Fibroblast of lung (primary cell): ENCODE results near the gene NHSL2. TPM values are rescaled to one million over a fixed set of nuclear protein-coding genes. Genes with fewer than 3 reads are reported as not detected.

Source experiments
- DNase-seq, 2 donors: peaks; one replicate each; pipeline versions ENCODE4 v3.0.0 to v3.0.0-alpha.2; 2010; ENCODE audit warnings: low read depth in 2 of 2
- H2AFZ ChIP-seq: 2 replicates; pipeline ENCODE4 v1.5.1; 2012; ENCODE audit warnings: low read length, control low read depth, inconsistent platforms
- H3K27ac ChIP-seq: 2 replicates; pipeline ENCODE4 v1.5.1; 2011; ENCODE audit warnings: low read length, control low read depth; ENCODE audit not compliant: insufficient read depth
- H3K27me3 ChIP-seq: 2 replicates; pipeline ENCODE4 v1.5.1; 2011; ENCODE audit warnings: mild to moderate bottlenecking, low read length; ENCODE audit not compliant: control insufficient read depth, insufficient read depth
- H3K36me3 ChIP-seq: 2 replicates; pipeline ENCODE4 v1.5.1; 2011; ENCODE audit warnings: low read length; ENCODE audit not compliant: control insufficient read depth, insufficient read depth
- H3K4me1 ChIP-seq: 2 replicates; pipeline ENCODE4 v1.5.1; 2011; ENCODE audit warnings: low read length; ENCODE audit not compliant: control insufficient read depth, insufficient read depth; ENCODE audit errors: extremely low read depth
- H3K4me2 ChIP-seq: 2 replicates; pipeline ENCODE4 v1.5.1; 2011; ENCODE audit warnings: low read length, control low read depth; ENCODE audit not compliant: insufficient read depth; ENCODE audit errors: extremely low read depth
- H3K4me3 ChIP-seq, 4 experiments: fragments of 200-600 bp in 1 of 4; sonication (generic) in 1 of 4; replicated peaks in 1 of 4; 2 replicates each; pipeline ENCODE4 v1.5.1; 2011 to 2016; ENCODE audit warnings: low read length in 4 of 4, low read depth in 3 of 4, mild to moderate bottlenecking in 3 of 4, control low read depth in 2 of 4, inconsistent platforms in 1 of 4, mixed read lengths in 1 of 4; ENCODE audit not compliant: insufficient read depth in 1 of 4; ENCODE audit errors: control extremely low read depth in 1 of 4
- H3K79me2 ChIP-seq: 2 replicates; pipeline ENCODE4 v1.5.1; 2012; ENCODE audit warnings: mild to moderate bottlenecking, low read length, inconsistent platforms; ENCODE audit not compliant: control insufficient read depth, insufficient read depth
- H3K9ac ChIP-seq: 2 replicates; pipeline ENCODE4 v1.5.1; 2011; ENCODE audit warnings: mild to moderate bottlenecking, low read length, control low read depth; ENCODE audit not compliant: insufficient read depth
- H3K9me3 ChIP-seq: 2 replicates; pipeline ENCODE4 v1.5.1; 2012; ENCODE audit warnings: low read depth, low read length; ENCODE audit not compliant: control insufficient read depth, insufficient read depth
- H4K20me1 ChIP-seq: 2 replicates; pipeline ENCODE4 v1.5.1; 2011; ENCODE audit warnings: low read length; ENCODE audit not compliant: control insufficient read depth, insufficient read depth; ENCODE audit errors: extremely low read depth
- CTCF ChIP-seq, 2 donors: IDR thresholded peaks in 1 of 2; conservative IDR thresholded peaks in 1 of 2; 1 replicate in 1 of 2; 2 replicates in 1 of 2; pipeline ENCODE4 v1.5.1; 2011 to 2012; ENCODE audit warnings: low read length in 2 of 2, control low read depth in 1 of 2, inconsistent platforms in 1 of 2, low read depth in 1 of 2, mild to moderate bottlenecking in 1 of 2
- EZH2 ChIP-seq: IDR thresholded peaks from 2 replicates; pipeline ENCODE4 v1.5.1; 2012; ENCODE audit warnings: low read length, control low read depth, mild to moderate bottlenecking; ENCODE audit errors: missing control alignments
- polyA plus RNA-seq, 2 donors: library from polyadenylated mRNA; depleted of rRNA in 1 of 2; stranded (reverse) in 1 of 2; unstranded in 1 of 2; fragments of >200 nt; gene quantifications; 2 replicates each; pipeline ENCODE4 v1.2.1, GENCODE V29; 2011 to 2012; ENCODE audit warnings: missing spikeins in 1 of 2
- total RNA-seq: library from RNA; depleted of rRNA; stranded (reverse); fragments of >200 nt; gene quantifications from 2 replicates; pipeline ENCODE4 v1.2.1, GENCODE V29; 2014

The NHSL2 gene
- total and polyA plus RNA-seq, 2 donors (not counting 1 experiment from before 2014, with no cell fraction given): 4.3 to 9.7 TPM

GRCh38 chrX:72097098-72097497 is 186.5 kb downstream of the NHSL2 start:
- H3K4me3 ChIP-seq: no peak overlapping the region
- H2AFZ ChIP-seq: no peak overlapping the region
- no peaks in the 10 kb centered on the region for H3K79me2 ChIP-seq
- H3K9ac ChIP-seq: no peak overlapping the region
- no peaks in the 10 kb centered on the region for H4K20me1 ChIP-seq
- DNase-seq: no peak
- no peak overlapping the region for H3K4me2 ChIP-seq
- H3K9me3 ChIP-seq: no peaks in the 10 kb centered on the region
- no peaks in the 10 kb centered on the region for H3K36me3 ChIP-seq
- H3K27me3 ChIP-seq: no peaks in the 10 kb centered on the region
- H3K27ac ChIP-seq: no peak overlapping the region
- TF ChIP-seq CTCF (conservative IDR thresholded peaks at IDR 0.05 in 1 of 2, IDR thresholded peaks at IDR 0.05 in 1 of 2; ENCODE audit: low read depth in 1 of 2, low read length in 2 of 2) (no peak), EZH2 (no peak)
- H3K4me1 ChIP-seq: no peaks in the 10 kb centered on the region

DNA sequence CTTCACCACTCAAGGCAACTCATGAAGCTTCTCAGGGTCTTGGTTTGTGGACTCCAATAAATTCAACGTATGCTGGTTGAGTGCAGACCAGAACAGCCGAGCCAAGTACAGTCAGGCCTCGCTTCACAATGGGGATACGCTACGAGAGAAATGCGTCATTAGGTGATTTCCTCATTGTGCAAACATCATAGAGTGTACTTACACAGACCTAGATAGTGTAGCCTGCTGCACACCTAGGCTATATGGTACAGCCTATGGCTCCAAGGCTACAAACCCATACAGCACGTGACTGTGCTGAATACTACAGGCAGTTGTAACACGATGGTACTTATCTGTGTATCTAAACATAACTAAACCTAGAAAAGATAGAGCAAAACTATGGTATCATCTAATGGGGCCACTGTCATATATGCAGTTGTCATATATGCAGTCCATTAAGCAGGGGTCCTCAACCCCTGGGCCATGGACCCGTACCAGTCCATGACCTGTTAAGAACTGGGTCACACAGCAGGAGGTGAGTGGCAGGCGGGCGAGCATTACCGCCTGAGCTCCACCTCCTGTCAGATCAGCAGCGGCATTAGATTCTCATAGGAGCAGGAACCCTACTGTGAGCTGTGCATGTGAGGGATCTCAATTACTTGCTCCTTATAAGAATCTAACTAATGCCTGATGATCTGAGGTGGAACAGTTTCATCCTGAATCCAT is 189.6 kb downstream of the NHSL2 start:
- Histone ChIP-seq H3K79me2 (no peaks in the 10 kb centered on the region), H3K4me1 (no peaks in the 10 kb centered on the region), H3K27ac (no peak overlapping the region), H3K4me3 (no peak overlapping the region), H3K9me3 (no peaks in the 10 kb centered on the region), H3K9ac (no peak overlapping the region), H3K4me2 (no peak overlapping the region), H3K27me3 (no peaks in the 10 kb centered on the region), H3K36me3 (no peaks in the 10 kb centered on the region), H2AFZ (no peak overlapping the region), H4K20me1 (no peaks in the 10 kb centered on the region)
- no peak for TF ChIP-seq EZH2
- no peak for TF ChIP-seq CTCF (conservative IDR thresholded peaks at IDR 0.05 in 1 of 2, IDR thresholded peaks at IDR 0.05 in 1 of 2; ENCODE audit: low read depth in 1 of 2, low read length in 2 of 2)
- no peak for DNase-seq

DNA sequence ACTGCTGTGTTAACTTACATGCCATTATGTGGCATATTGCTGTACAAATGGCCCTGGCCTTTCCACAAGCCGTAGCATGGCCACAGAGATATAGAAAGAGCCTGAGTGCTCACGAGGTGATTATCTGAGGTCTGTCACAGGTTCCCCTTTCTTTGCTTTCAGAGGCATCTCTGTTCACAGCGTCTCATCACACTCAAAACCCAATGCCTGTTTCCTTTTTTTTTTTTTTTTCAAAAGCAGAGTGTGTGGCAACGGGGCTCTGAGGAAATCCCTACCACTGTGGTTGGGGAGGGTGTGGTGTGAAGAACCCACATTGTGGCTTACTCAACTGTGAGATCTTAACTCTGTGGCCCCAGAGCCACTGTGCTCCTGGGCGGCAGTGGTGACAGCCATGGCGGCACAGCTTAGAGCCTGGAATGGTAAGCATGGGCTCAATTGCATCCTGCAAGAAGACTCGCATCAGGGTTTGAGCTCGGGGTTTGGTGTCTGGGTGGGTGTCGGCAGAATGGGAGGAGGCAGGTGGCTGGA is 190.2 kb downstream of the NHSL2 start:
- no peak for TF ChIP-seq EZH2
- TF ChIP-seq CTCF (conservative IDR thresholded peaks at IDR 0.05 in 1 of 2, IDR thresholded peaks at IDR 0.05 in 1 of 2; ENCODE audit: low read depth in 1 of 2, low read length in 2 of 2): no peak
- no peaks in the 10 kb centered on the region for H3K36me3 ChIP-seq
- H3K9me3 ChIP-seq: no peaks in the 10 kb centered on the region
- H2AFZ ChIP-seq: no peak overlapping the region
- H3K79me2 ChIP-seq: no peaks in the 10 kb centered on the region
- no peaks in the 10 kb centered on the region for H3K4me1 ChIP-seq
- H3K27me3 ChIP-seq: no peaks in the 10 kb centered on the region
- H4K20me1 ChIP-seq: no peaks in the 10 kb centered on the region
- H3K9ac ChIP-seq: no peak overlapping the region
- H3K4me3 ChIP-seq: no peak overlapping the region
- no peak for DNase-seq
- no peak overlapping the region for H3K4me2 ChIP-seq
- no peak overlapping the region for H3K27ac ChIP-seq
